HG03097 (cell line): ENCODE measurements around the gene DNAH9.

Experiments used
- ATAC-seq: cut with Tn5 transposase; IDR thresholded peaks from one replicate; pipeline ENCODE4 v1.9.1; 2021; ENCODE audit not compliant: unreplicated experiment, low FRiP score

The DNAH9 gene

DNA sequence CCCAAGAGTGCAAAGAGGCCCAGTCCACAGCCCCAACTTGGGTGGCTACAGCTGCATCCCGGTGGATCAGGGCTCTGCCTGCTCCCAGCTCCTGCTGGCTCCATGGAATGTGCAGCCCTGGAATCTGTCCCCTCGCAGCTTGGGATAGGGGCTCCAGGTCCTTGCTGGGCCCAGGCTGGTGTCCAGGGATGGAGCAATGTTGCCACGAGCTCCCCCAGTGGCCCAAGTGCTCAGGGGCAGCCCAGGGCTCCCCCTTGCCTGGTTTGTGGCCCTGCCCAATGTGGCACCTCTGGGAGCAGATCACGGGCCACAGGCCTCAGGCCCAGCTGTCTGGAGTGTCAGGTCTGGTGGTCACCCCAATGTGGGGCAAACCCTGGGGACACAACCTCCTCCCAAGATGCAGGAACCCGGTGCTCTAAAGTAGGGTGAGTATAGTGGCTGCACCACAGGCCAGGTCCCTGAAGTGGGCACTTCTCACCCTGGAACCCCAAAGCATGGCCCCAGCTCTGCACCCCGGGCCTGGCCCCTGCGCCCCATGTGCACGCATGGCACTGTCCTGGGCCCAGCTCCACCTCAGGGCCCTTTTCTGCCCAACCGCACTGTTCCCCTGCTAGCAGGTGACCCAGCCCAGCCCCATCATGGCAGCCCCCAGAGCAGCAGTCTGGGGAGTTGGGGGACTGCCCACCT lies 14.8 kb upstream of the DNAH9 start:
- ATAC-seq = no peak

- ATAC-seq = no peak
Observed at GRCh38 chr17:11589716-11590115, 8.6 kb upstream of the DNAH9 start.

DNA sequence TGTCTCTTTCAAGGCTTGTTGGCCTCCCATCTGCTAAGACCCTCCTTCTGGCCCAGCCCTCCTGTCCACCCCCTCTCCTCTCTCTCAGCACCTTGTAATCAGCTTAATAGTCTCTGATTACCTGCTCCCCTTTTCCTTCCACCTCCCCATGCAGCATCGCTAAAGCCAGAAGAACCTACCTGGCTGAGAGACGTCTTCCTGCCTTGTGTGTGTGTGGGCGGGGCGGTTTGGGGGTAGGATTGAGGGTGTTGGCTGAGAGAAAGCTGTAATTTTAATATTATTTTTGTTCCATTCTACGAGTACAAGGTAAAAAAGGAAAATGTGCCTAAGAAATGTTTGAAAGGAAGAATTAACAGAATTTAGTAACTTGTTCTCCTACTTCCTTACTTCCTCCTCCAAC lies 3.4 kb downstream of the DNAH9 start:
- no peak for ATAC-seq

- no peak for ATAC-seq
Observed at GRCh38 chr17:11608396-11608795, 10.1 kb downstream of the DNAH9 start.

GRCh38 chr17:11610999-11611566 lies 12.8 kb downstream of the DNAH9 start:
- no peak for ATAC-seq

GRCh38 chr17:11612956-11613355 lies 14.7 kb downstream of the DNAH9 start:
- no peak for ATAC-seq

DNA sequence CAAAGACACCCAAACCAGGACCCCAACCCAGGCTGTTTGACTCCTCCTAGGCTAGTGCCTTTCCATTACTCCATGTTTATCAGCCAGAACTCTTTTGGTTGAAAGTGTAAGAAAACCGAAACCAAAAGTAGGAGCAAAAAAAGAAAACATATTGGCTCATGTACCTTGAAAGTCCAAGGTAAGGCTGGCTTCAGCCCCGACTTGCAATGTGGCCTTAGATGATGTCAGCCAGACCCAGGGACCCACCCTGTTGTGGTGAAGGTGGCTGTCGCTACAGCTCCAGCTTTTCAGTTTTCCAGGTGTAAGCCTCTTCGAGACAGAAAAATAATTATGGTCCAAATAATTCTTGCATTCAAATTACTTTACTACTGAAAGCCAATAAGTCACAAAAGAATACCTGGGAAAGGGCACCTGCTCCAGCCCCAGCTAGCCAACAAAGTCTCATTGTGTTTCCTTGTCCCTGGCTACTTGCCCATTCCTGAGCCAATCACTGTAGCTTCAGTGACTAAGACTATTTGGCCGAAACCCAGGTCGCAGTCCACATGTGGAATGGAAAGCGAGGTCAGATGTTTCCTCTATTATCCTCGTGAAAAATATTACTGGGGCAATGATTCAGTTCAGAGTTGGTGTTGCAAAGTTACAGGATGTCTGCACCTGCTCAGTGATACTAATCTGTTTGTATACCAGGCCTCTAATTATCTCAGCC lies 20.7 kb downstream of the DNAH9 start:
- no peak for ATAC-seq

- ATAC-seq = no peak
Observed at GRCh38 chr17:11622492-11622891, 24.2 kb downstream of the DNAH9 start.

GRCh38 chr17:11624976-11625375 lies 26.7 kb downstream of the DNAH9 start:
- ATAC-seq = no peak

GRCh38 chr17:11625878-11626277 lies 27.6 kb downstream of the DNAH9 start:
- ATAC-seq = no peak

DNA sequence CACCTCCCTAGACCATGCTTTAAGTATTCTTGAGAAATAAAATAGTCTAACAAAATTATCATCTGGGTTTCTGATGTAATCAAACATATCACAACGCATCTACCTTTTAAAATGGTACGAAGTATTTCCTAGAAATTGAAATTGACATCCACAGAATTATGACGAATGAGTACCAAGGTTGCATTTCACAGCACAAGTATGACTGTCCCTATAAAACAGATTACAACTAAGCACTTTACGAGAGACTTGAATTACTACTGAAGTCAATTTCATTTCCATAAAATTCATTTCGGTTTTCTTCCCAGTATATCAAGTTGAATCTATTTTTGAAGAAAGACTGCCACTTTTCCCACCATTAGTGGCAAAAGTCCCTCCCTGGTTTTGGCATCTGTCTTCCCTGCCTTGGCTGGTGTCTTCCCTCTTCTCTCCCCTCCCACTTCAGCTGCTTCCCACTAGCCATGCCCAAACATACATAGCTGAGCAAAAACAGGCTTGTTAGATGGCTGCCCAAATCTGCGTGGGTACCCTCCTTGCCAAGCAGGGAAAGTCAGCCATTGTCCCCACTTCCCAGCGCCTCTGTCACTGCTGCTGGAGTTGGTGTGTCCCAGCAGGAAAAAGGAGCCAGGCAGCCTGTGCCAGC lies 29.2 kb downstream of the DNAH9 start:
- ATAC-seq = no peak

DNA sequence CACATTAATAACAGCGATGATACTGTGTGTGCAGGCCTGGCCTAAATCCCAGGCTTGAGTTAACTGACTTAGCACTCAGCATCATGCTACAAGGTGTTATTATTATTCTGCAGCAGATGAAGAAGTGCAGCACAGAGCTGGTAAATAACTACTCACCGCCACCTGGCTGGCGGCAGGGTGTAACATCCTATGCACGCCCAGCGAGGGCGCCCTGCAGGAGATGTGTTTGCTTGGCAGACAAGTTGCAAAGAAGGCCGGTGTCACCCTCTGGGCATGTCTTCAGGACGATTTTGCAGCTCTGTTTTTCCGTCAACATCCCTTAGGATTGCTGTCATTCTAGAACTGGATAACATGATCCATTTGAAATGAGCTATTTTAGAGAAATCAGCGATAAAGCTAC lies 30.1 kb downstream of the DNAH9 start:
- no peak for ATAC-seq

GRCh38 chr17:11628831-11629230 lies 30.6 kb downstream of the DNAH9 start:
- ATAC-seq = no peak

DNA sequence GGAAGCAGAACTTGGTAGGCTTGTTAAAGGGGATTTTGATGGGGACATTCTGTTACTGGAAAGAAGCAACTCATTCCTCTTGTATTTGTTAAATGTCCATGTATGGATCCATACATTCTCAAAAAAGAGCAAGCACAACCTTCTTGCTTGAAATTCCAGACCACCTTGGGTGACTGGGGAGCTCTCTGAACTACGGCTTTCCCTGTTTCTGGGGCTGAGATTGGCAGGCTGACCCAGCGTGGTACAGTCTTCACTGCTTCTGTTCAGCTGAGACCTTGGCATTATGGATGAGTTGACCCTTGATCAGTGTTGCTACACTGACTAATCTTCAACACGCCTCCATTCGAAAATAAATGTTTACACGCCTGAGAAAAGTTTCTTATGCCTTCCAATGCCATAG lies 38.5 kb downstream of the DNAH9 start:
- ATAC-seq = no peak

DNA sequence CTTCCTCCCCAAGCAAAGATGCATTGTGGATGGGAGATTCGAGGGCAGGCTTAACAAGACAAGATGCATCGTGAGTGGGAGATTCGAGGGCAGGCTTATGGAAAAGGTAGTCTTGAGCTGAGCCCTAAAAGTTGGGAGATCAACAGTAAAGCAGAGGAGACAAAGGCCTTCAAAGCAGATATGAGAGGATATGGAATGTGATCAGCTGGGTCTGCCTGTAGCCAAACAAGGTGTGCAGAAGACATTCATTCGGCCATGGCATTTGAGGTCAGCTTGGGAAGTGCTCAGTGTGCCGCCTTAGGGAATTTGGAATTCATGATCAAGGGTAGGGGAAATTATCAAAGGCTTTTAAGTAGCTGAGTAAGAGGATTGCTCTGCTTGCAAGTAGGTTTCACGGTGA lies 39.5 kb downstream of the DNAH9 start:
- ATAC-seq = no peak

DNA sequence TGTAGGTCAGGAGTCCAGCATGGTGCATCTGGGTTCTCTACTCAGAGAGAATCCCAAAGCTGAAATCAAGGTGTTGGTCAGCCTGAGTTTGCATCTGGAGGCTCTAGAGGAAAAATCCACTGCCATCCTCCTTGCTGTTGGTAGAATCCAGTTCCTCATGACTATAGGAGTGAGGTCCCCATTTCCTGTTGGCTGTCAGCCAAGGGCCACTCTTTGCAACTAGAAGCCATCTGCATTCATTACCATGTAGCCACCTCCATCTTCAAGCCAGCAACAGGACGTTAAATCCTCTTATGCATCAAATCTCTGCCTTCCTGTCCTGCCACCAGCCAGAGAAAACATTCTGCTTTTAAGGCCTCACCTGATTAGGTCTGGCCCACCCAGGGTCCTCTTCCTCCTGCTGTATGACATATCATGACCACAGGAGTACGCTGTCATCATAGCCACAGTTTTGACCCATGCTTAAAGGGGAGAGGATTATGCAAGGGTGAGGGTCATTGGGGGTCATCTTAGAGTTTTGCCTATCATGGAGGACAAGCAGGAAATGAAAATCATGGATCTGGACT lies 40.5 kb downstream of the DNAH9 start:
- no peak for ATAC-seq

DNA sequence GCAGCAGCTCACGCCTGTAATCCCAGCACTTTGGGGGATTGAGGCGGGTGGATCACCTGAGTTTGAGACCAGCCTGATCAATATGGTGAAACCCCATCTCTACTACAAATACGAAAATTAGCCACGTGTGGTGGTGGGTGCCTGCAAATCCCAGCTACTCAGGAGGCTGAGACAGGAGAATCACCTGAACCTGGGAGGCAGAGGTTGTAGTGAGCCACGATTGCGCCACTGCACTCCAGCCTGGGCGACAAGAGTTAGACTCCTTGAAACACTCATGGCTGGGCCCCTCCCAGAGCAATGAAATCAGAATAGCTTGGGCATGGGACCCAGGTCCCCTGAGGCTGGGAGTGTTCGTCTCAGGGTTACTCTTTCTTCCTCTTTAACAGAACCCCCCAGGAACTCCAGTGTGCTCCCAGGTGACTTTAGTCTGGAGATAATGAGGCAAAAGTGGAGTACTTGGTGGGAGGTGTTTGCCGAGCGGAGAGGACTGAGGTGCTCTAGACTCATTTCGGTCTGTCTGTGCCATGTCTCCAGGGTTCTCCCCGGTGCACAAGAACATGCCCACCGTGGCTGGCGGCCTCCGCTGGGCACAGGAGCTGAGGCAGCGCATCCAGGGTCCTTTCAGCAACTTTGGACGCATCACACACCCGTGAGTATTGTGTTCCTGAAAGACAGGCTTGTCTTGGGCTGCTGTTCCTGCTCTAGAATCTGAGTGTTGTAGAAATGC lies 41.6 kb downstream of the DNAH9 start:
- ATAC-seq = no peak

GRCh38 chr17:11640463-11640814 lies 42.2 kb downstream of the DNAH9 start:
- no peak for ATAC-seq

DNA sequence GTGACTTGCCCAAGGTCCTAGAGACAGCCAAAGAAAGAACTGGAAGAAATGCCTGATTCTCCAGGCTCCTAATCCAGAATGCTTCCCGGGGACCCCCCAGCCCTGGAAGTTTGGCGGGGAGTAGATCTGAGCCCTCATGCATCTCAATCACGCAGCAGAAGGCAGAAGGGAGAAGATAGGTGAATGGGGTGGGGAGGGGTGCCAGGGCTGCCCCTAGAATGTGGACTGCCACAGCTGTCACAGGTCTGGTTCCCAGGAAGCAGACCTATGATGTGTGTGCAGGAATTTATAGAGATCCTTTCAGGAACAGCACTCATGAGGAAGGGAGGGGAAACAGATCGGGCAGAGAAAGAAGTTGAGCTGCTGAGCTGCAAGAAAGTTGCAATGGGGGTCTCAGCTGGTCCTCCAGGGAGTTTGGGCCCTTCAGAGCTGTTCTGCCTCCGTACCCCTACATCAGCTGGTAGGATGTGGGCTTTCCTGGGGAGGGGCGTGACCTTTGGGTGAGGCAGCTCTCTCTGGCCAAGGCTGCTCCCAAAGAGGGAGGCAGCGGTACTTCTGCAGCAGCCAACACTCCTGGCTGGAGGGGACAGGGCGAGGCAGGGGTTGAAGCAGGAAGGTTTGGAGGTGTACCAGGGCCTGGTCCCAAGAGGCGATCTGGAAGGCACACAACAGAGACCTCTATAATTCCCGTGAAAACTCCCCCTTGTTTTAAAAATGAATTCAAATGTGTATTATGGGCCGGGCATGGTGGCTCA lies 43.4 kb downstream of the DNAH9 start:
- ATAC-seq = no peak

DNA sequence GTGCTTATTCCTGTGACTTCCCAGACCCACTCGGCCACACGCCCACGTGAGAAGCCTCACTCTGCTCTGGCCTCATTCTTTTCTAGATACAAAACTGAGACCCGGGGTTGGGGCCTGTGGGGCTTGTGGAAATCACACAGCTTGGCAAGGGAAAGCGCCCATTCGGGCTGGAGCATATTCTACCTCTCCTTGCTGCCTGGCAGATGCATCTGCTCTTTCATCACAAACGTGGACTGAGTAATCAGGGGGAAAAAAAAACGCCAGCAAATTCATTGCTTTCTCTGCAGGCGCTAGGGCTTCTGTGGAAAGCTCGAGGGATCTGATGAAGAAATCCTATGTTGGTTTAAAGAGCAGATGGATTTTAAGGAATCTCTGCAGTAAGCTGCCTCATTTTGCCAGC lies 44.4 kb downstream of the DNAH9 start:
- ATAC-seq = no peak
